Loucy (cell line): ENCODE results near the gene PAN2.
A peak's percentile ranks its signal among the peaks of the same experiment; 100 is the strongest.

ENCODE experiments used
- H2AFZ ChIP-seq: fragments of 200-600 bp; sonication (generic); 2 replicates; pipeline ENCODE4 v1.6.0; 2016; ENCODE audit warnings: antibody characterized with exemption, mild to moderate bottlenecking, low read length, moderate library complexity
- H3F3A ChIP-seq: fragments of 200-600 bp; 2 replicates; pipeline ENCODE4 v1.6.0; 2016; ENCODE audit warnings: antibody characterized with exemption, low read depth, mild to moderate bottlenecking
- H3K27me3 ChIP-seq: fragments of 200-600 bp; sonication (generic); 2 replicates; pipeline ENCODE4 v1.6.1; 2014; ENCODE audit warnings: low read length, mild to moderate bottlenecking; ENCODE audit not compliant: insufficient read depth, poor library complexity, severe bottlenecking
- H3K36me3 ChIP-seq: fragments of 200-600 bp; sonication (generic); 2 replicates; pipeline ENCODE4 v1.6.1; 2016; ENCODE audit warnings: low read length; ENCODE audit not compliant: insufficient read depth
- H3K4me1 ChIP-seq: fragments of 200-600 bp; sonication (generic); 2 replicates; pipeline ENCODE4 v1.5.1; 2014; ENCODE audit warnings: low read length, mild to moderate bottlenecking; ENCODE audit not compliant: insufficient read depth, poor library complexity, severe bottlenecking
- H3K4me2 ChIP-seq: fragments of 200-600 bp; sonication (generic); 2 replicates; pipeline ENCODE4 v1.6.0; 2014; ENCODE audit warnings: antibody characterized with exemption, low read length, low read depth, mild to moderate bottlenecking; ENCODE audit not compliant: poor library complexity, severe bottlenecking
- H3K4me3 ChIP-seq: fragments of 200-600 bp; sonication (generic); 2 replicates; pipeline ENCODE4 v1.5.1; 2014; ENCODE audit warnings: low read length, mild to moderate bottlenecking, mixed read lengths; ENCODE audit not compliant: poor library complexity, severe bottlenecking
- H3K79me2 ChIP-seq: fragments of 200-600 bp; sonication (generic); 2 replicates; pipeline ENCODE4 v1.6.1; 2014; ENCODE audit warnings: low read length; ENCODE audit not compliant: insufficient read depth
- H3K9ac ChIP-seq: fragments of 200-600 bp; sonication (generic); 2 replicates; pipeline ENCODE4 v1.6.0; 2014; ENCODE audit warnings: mild to moderate bottlenecking, low read depth, low read length, moderate library complexity; ENCODE audit not compliant: poor library complexity, severe bottlenecking
- H3K9me2 ChIP-seq: fragments of 200-600 bp; sonication (generic); replicated peaks from 2 replicates; pipeline ENCODE4 v1.6.1; 2016; ENCODE audit warnings: low read depth, low read length, mixed read lengths
- H3K9me3 ChIP-seq: fragments of 200-600 bp; sonication (generic); 2 replicates; pipeline ENCODE4 v1.6.1; 2014; ENCODE audit warnings: mild to moderate bottlenecking, antibody characterized with exemption, low read length, low read depth; ENCODE audit not compliant: insufficient read depth
- H4K20me1 ChIP-seq: fragments of 200-600 bp; sonication (generic); 2 replicates; pipeline ENCODE4 v1.6.0; 2014; ENCODE audit warnings: antibody characterized with exemption, low read length, mild to moderate bottlenecking; ENCODE audit not compliant: insufficient read depth, poor library complexity, severe bottlenecking
- EZH2phosphoT487 ChIP-seq: fragments of 200-600 bp; IDR thresholded peaks from 2 replicates; pipeline ENCODE4 v1.6.1; 2018; ENCODE audit warnings: antibody characterized with exemption, mild to moderate bottlenecking, moderate library complexity, borderline replicate concordance
- TF ChIP-seq, protein P1 (sequence below): fragments of 200-600 bp; sonication (generic); conservative IDR thresholded peaks from 2 replicates; pipeline ENCODE4 v1.5.1; 2014; ENCODE audit warnings: mild to moderate bottlenecking, antibody characterized with exemption, low read length

Gene PAN2

DNA sequence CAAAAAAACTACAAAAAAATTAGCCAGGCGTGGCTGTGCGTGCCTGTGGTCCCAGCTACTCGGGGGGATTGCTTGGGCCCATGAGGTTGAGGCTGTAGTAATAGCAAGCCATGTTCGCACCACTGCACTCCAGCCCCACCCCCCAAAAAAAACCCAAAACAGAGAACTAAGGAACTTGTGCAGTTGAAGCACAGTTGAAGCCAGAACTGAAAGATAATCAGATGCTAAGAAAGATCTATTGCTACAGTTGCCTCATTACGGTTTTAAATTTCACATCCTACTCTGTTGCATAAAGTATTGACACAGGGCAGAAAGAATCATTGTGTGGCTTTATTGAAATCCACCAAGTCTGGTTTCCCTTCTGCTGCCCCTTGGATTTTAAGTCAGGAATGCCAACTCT lies 37.5 kb downstream of the PAN2 start:
- no peaks in the 10 kb centered on the region for H3K9me3 ChIP-seq
- peak overlapping the region; percentile 95 for H3K4me3 ChIP-seq
- H3F3A ChIP-seq: no peaks in the 10 kb centered on the region
- H3K36me3 ChIP-seq: peaks cover 5% of the 10 kb centered on the region; the same call in 1 of the 2 replicates
- H2AFZ ChIP-seq: no peak overlapping the region
- TF ChIP-seq EZH2phosphoT487: no peak
- TF ChIP-seq, protein P1, sequence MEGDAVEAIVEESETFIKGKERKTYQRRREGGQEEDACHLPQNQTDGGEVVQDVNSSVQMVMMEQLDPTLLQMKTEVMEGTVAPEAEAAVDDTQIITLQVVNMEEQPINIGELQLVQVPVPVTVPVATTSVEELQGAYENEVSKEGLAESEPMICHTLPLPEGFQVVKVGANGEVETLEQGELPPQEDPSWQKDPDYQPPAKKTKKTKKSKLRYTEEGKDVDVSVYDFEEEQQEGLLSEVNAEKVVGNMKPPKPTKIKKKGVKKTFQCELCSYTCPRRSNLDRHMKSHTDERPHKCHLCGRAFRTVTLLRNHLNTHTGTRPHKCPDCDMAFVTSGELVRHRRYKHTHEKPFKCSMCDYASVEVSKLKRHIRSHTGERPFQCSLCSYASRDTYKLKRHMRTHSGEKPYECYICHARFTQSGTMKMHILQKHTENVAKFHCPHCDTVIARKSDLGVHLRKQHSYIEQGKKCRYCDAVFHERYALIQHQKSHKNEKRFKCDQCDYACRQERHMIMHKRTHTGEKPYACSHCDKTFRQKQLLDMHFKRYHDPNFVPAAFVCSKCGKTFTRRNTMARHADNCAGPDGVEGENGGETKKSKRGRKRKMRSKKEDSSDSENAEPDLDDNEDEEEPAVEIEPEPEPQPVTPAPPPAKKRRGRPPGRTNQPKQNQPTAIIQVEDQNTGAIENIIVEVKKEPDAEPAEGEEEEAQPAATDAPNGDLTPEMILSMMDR: no peak
- no peaks in the 10 kb centered on the region for H3K9me2 ChIP-seq
- peaks cover 90% of the 10 kb centered on the region for H3K79me2 ChIP-seq
- peak overlapping the region; percentile 24 for H3K9ac ChIP-seq
- peaks cover 37% of the 10 kb centered on the region for H4K20me1 ChIP-seq
- H3K4me1 ChIP-seq: peaks cover 47% of the 10 kb centered on the region
- H3K4me2 ChIP-seq: peak overlapping the region; percentile 84
- no peaks in the 10 kb centered on the region for H3K27me3 ChIP-seq

DNA sequence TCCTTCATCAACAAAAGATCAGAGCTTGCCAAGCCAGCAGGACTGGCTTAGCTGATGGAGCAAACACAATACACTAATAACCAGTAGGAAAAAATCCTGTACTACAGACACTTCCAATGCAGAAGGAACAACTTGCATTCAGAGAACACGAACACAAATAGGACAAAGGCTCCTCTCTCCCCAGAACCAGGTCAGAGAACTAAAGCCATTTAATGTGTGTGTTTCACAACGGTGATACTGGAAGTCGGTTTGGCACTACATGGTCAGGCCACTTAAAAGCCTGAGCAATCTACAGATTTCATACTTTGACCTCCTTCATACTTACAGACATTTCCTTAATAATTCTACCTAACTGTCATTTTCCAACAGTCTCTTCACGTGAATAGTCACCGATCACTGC lies 40.0 kb downstream of the PAN2 start:
- Histone ChIP-seq H3K79me2 (peaks cover 88% of the 10 kb centered on the region), H3K4me3 (no peak overlapping the region), H3K27me3 (no peaks in the 10 kb centered on the region), H3K4me1 (peaks cover 44% of the 10 kb centered on the region), H3K9me2 (no peaks in the 10 kb centered on the region), H2AFZ (no peak overlapping the region), H3F3A (no peaks in the 10 kb centered on the region), H3K9ac (no peak overlapping the region), H3K9me3 (no peaks in the 10 kb centered on the region), H3K4me2 (no peak overlapping the region), H4K20me1 (peaks cover 40% of the 10 kb centered on the region), H3K36me3 (peaks cover 13% of the 10 kb centered on the region; the same call in 1 of the 2 replicates)
- TF ChIP-seq, protein P1: no peak
- TF ChIP-seq EZH2phosphoT487: no peak

DNA sequence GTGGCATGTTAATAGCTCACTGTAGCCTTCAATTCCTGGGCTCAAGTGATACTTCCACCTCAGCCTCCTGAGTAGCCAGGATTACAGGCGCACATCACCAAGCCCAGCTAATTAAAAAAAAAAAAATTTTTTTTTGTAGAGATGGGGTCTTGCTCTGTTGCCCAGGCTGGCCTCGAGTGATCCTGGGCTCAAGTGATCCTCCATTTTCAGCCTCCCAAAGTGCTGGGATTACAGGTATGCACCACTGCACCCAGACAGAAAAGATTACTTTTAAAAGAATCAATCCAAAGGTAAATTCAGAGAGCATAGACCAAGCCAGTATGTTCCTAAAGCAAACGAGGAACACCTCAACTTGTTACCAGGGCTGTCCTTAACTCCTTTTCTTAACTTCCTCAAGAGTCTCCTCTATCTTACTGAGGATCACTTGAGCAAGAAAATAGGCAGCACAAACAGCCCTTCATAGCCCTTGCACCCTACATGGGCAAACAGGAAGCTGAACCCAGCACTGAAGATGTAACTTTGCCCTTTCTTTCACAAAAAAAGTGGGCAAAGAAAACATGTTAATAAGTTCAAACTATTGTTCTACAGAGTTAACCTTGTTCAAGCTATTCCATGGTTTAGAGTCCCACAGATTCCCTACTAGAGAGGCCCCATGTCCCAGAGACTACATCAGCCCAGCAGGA lies 45.0 kb downstream of the PAN2 start:
- Histone ChIP-seq H2AFZ (no peak overlapping the region), H3K9me3 (no peaks in the 10 kb centered on the region), H3K9ac (no peak overlapping the region), H3K27me3 (no peaks in the 10 kb centered on the region), H3K79me2 (peaks cover 51% of the 10 kb centered on the region), H3K36me3 (peaks cover 34% of the 10 kb centered on the region; the same call in 1 of the 2 replicates), H3F3A (no peaks in the 10 kb centered on the region), H3K4me1 (peaks cover 15% of the 10 kb centered on the region), H3K9me2 (no peaks in the 10 kb centered on the region), H3K4me3 (no peak overlapping the region), H3K4me2 (no peak overlapping the region), H4K20me1 (peaks cover 14% of the 10 kb centered on the region)
- no peak for TF ChIP-seq EZH2phosphoT487
- TF ChIP-seq, protein P1: no peak
